Keratinocyte (primary cell): ENCODE measurements around the gene CCND2. TPM values are rescaled to one million over a fixed set of nuclear protein-coding genes. Genes with fewer than 3 reads are reported as not detected.

Experiments used
- DNase-seq: peaks from one replicate; pipeline ENCODE4 v3.0.0-alpha.2; 2011; ENCODE audit warnings: low read depth, missing footprints, low spot score
- FAIRE-seq: peaks from 2 replicates; lab custom pipeline; 2011; peaks lifted over from hg19 to GRCh38; lab: Jason Lieb, UNC
- H2AFZ ChIP-seq: 2 replicates; pipeline ENCODE4 v1.6.0; 2012; ENCODE audit warnings: low read length, control low read depth, inconsistent platforms; ENCODE audit not compliant: control insufficient read depth
- H3K27ac ChIP-seq: 2 replicates; pipeline ENCODE4 v1.5.1; 2011; ENCODE audit warnings: low read length; ENCODE audit not compliant: control insufficient read depth, insufficient read depth
- H3K27me3 ChIP-seq: 3 replicates; pipeline ENCODE4 v1.6.0; 2011; ENCODE audit warnings: low read length; ENCODE audit not compliant: control insufficient read depth, insufficient read depth; ENCODE audit errors: extremely low read depth
- H3K36me3 ChIP-seq, 2 experiments: 2 replicates in 1 of 2; 3 replicates in 1 of 2; pipeline ENCODE4 v1.5.1; 2011; ENCODE audit warnings: low read length in 2 of 2, mild to moderate bottlenecking in 1 of 2; ENCODE audit not compliant: control insufficient read depth in 2 of 2, insufficient read depth in 2 of 2; ENCODE audit errors: extremely low read depth in 1 of 2
- H3K4me1 ChIP-seq: 3 replicates; pipeline ENCODE4 v1.5.1; 2011; ENCODE audit warnings: low read length; ENCODE audit not compliant: control insufficient read depth, insufficient read depth; ENCODE audit errors: extremely low read depth
- H3K4me2 ChIP-seq: 3 replicates; pipeline ENCODE4 v1.6.0; 2011; ENCODE audit warnings: low read depth, low read length; ENCODE audit not compliant: control insufficient read depth, insufficient read depth; ENCODE audit errors: extremely low read depth
- H3K4me3 ChIP-seq, 3 experiments: fragments of 200-600 bp in 1 of 3; sonication (generic) in 1 of 3; 2 replicates in 2 of 3; 3 replicates in 1 of 3; pipeline ENCODE4 v1.5.1; 2011 to 2016; ENCODE audit warnings: low read length in 3 of 3, mild to moderate bottlenecking in 3 of 3, control low read depth in 2 of 3, inconsistent platforms in 1 of 3, low read depth in 1 of 3, mixed read lengths in 1 of 3, mixed run types in 1 of 3, moderate library complexity in 1 of 3; ENCODE audit not compliant: control insufficient read depth in 2 of 3, insufficient read depth in 2 of 3; ENCODE audit errors: extremely low read depth in 1 of 3
- H3K79me2 ChIP-seq: 2 replicates; pipeline ENCODE4 v1.6.0; 2012; ENCODE audit warnings: low read length; ENCODE audit not compliant: control insufficient read depth, insufficient read depth
- H3K9ac ChIP-seq: 3 replicates; pipeline ENCODE4 v1.6.0; 2011; ENCODE audit warnings: low read length; ENCODE audit not compliant: control insufficient read depth, insufficient read depth; ENCODE audit errors: extremely low read depth
- H3K9me1 ChIP-seq: 3 replicates; pipeline ENCODE4 v1.6.0; 2011; ENCODE audit warnings: low read length; ENCODE audit not compliant: control insufficient read depth, insufficient read depth; ENCODE audit errors: extremely low read depth
- H3K9me3 ChIP-seq: 2 replicates; pipeline ENCODE4 v1.5.1; 2012; ENCODE audit warnings: low read depth, low read length; ENCODE audit not compliant: control insufficient read depth
- H4K20me1 ChIP-seq: 3 replicates; pipeline ENCODE4 v1.6.0; 2011; ENCODE audit warnings: low read length; ENCODE audit not compliant: control insufficient read depth, insufficient read depth; ENCODE audit errors: extremely low read depth
- CTCF ChIP-seq, 3 experiments: IDR thresholded peaks in 1 of 3; conservative IDR thresholded peaks in 1 of 3; optimal IDR thresholded peaks in 1 of 3; 2 replicates in 2 of 3; 3 replicates in 1 of 3; pipeline versions ENCODE3 to v1.5.1; 2011; ENCODE audit warnings: low read length in 3 of 3, mild to moderate bottlenecking in 3 of 3, moderate library complexity in 2 of 3, control low read depth in 1 of 3, inconsistent platforms in 1 of 3; ENCODE audit not compliant: insufficient read depth in 2 of 3; ENCODE audit errors: extremely low read depth in 1 of 3
- EZH2 ChIP-seq: IDR thresholded peaks from one replicate; pipeline ENCODE4 v1.6.1; 2012; ENCODE audit warnings: inconsistent platforms, mild to moderate bottlenecking, low read length, moderate library complexity
- dilution Hi-C: fragments of 300-500 bp; cut with MboI; formaldehyde crosslinking; loops from one replicate; pipeline ENCODE4 v1.7.0; 2020; ENCODE audit warnings: low sequenced_read_pairs; ENCODE audit not compliant: extremely low pct_ligation_motif_present
- polyA plus RNA-seq, 5 experiments: library from polyadenylated mRNA; depleted of rRNA in 3 of 5; stranded (reverse) in 3 of 5; stranded (forward) in 1 of 5; unstranded in 1 of 5; fragments of >200 nt; gene quantifications; 1 replicate in 1 of 5; 2 replicates in 3 of 5; 3 replicates in 1 of 5; pipeline versions ENCODE4 v1.2.1 to v1.2.3, GENCODE V29; 2011 to 2012; ENCODE audit warnings: missing spikeins in 2 of 5, low read depth in 1 of 5, low replicate concordance in 1 of 5

The CCND2 gene
- polyA plus RNA-seq, 1 donor (not counting 4 experiments of a cell fraction or from before 2014, with no cell fraction given) = 324 TPM

- dilution Hi-C loops = no loop called here
- Histone ChIP-seq H3K9me1 (no peaks in the 10 kb centered on the region), H3K4me1 (peaks cover 5% of the 10 kb centered on the region), H3K79me2 (peaks cover 7% of the 10 kb centered on the region), H2AFZ (no peak overlapping the region), H3K27ac (no peak overlapping the region), H3K27me3 (no peaks in the 10 kb centered on the region), H3K4me3 (no peak overlapping the region), H3K9ac (no peak overlapping the region), H3K4me2 (no peak overlapping the region), H4K20me1 (peaks cover 41% of the 10 kb centered on the region), H3K36me3 (peaks cover 30 to 52% of the 10 kb centered on the region in 2 experiments), H3K9me3 (no peaks in the 10 kb centered on the region)
- FAIRE-seq (no peak), DNase-seq (no peak)
- no peak for TF ChIP-seq EZH2
- TF ChIP-seq CTCF (optimal IDR thresholded peaks at IDR 0.05 in 1 of 3, IDR thresholded peaks at IDR 0.05 in 1 of 3, conservative IDR thresholded peaks at IDR 0.05 in 1 of 3; ENCODE audit: extremely low read depth in 1 of 3, insufficient read depth in 2 of 3, low read length in 3 of 3) = no peak
These were observed 29.3 kb downstream of the CCND2 start for GRCh38 chr12:4302881-4303280.

GRCh38 chr12:4303750-4304149, 30.2 kb downstream of the CCND2 start:
- H3K27me3 ChIP-seq = no peaks in the 10 kb centered on the region
- peaks cover 35% of the 10 kb centered on the region for H4K20me1 ChIP-seq
- FAIRE-seq (no peak), DNase-seq (no peak)
- peaks cover 24 to 46% of the 10 kb centered on the region in 2 experiments for H3K36me3 ChIP-seq
- H3K9ac ChIP-seq = no peak overlapping the region
- H3K4me2 ChIP-seq = no peak overlapping the region
- no peak for TF ChIP-seq EZH2
- TF ChIP-seq CTCF (optimal IDR thresholded peaks at IDR 0.05 in 1 of 3, IDR thresholded peaks at IDR 0.05 in 1 of 3, conservative IDR thresholded peaks at IDR 0.05 in 1 of 3; ENCODE audit: extremely low read depth in 1 of 3, insufficient read depth in 2 of 3, low read length in 3 of 3) = no peak
- H3K4me3 ChIP-seq = no peak overlapping the region
- no peaks in the 10 kb centered on the region for H3K9me3 ChIP-seq
- no peak overlapping the region for H3K27ac ChIP-seq
- H3K4me1 ChIP-seq = peaks cover 12% of the 10 kb centered on the region
- dilution Hi-C loops = no loop called here
- no peak overlapping the region for H2AFZ ChIP-seq
- peaks cover 5% of the 10 kb centered on the region for H3K79me2 ChIP-seq
- H3K9me1 ChIP-seq = no peaks in the 10 kb centered on the region
